Loucy (cell line): ENCODE data around the gene MTRF1L.
"Not testable (repeated sequence)": the region's sequence is repeated elsewhere in the genome, so short reads cannot be mapped to it uniquely, and the experiment has no call there.

ENCODE experiments used
- H2AFZ ChIP-seq: fragments of 200-600 bp; sonication (generic); 2 replicates; pipeline ENCODE4 v1.6.0; 2016; ENCODE audit warnings: antibody characterized with exemption, mild to moderate bottlenecking, low read length, moderate library complexity
- H3F3A ChIP-seq: fragments of 200-600 bp; 2 replicates; pipeline ENCODE4 v1.6.0; 2016; ENCODE audit warnings: antibody characterized with exemption, low read depth, mild to moderate bottlenecking
- H3K27me3 ChIP-seq: fragments of 200-600 bp; sonication (generic); 2 replicates; pipeline ENCODE4 v1.6.1; 2014; ENCODE audit warnings: low read length, mild to moderate bottlenecking; ENCODE audit not compliant: insufficient read depth, poor library complexity, severe bottlenecking
- H3K36me3 ChIP-seq: fragments of 200-600 bp; sonication (generic); 2 replicates; pipeline ENCODE4 v1.6.1; 2016; ENCODE audit warnings: low read length; ENCODE audit not compliant: insufficient read depth
- H3K4me1 ChIP-seq: fragments of 200-600 bp; sonication (generic); 2 replicates; pipeline ENCODE4 v1.5.1; 2014; ENCODE audit warnings: low read length, mild to moderate bottlenecking; ENCODE audit not compliant: insufficient read depth, poor library complexity, severe bottlenecking
- H3K4me2 ChIP-seq: fragments of 200-600 bp; sonication (generic); 2 replicates; pipeline ENCODE4 v1.6.0; 2014; ENCODE audit warnings: antibody characterized with exemption, low read length, low read depth, mild to moderate bottlenecking; ENCODE audit not compliant: poor library complexity, severe bottlenecking
- H3K4me3 ChIP-seq: fragments of 200-600 bp; sonication (generic); 2 replicates; pipeline ENCODE4 v1.5.1; 2014; ENCODE audit warnings: low read length, mild to moderate bottlenecking, mixed read lengths; ENCODE audit not compliant: poor library complexity, severe bottlenecking
- H3K79me2 ChIP-seq: fragments of 200-600 bp; sonication (generic); 2 replicates; pipeline ENCODE4 v1.6.1; 2014; ENCODE audit warnings: low read length; ENCODE audit not compliant: insufficient read depth
- H3K9ac ChIP-seq: fragments of 200-600 bp; sonication (generic); 2 replicates; pipeline ENCODE4 v1.6.0; 2014; ENCODE audit warnings: mild to moderate bottlenecking, low read depth, low read length, moderate library complexity; ENCODE audit not compliant: poor library complexity, severe bottlenecking
- H3K9me2 ChIP-seq: fragments of 200-600 bp; sonication (generic); replicated peaks from 2 replicates; pipeline ENCODE4 v1.6.1; 2016; ENCODE audit warnings: low read depth, low read length, mixed read lengths
- H3K9me3 ChIP-seq: fragments of 200-600 bp; sonication (generic); 2 replicates; pipeline ENCODE4 v1.6.1; 2014; ENCODE audit warnings: mild to moderate bottlenecking, antibody characterized with exemption, low read length, low read depth; ENCODE audit not compliant: insufficient read depth
- H4K20me1 ChIP-seq: fragments of 200-600 bp; sonication (generic); 2 replicates; pipeline ENCODE4 v1.6.0; 2014; ENCODE audit warnings: antibody characterized with exemption, low read length, mild to moderate bottlenecking; ENCODE audit not compliant: insufficient read depth, poor library complexity, severe bottlenecking
- CTCF ChIP-seq: fragments of 200-600 bp; sonication (generic); conservative IDR thresholded peaks from 2 replicates; pipeline ENCODE4 v1.5.1; 2014; ENCODE audit warnings: mild to moderate bottlenecking, antibody characterized with exemption, low read length
- EZH2phosphoT487 ChIP-seq: fragments of 200-600 bp; IDR thresholded peaks from 2 replicates; pipeline ENCODE4 v1.6.1; 2018; ENCODE audit warnings: antibody characterized with exemption, mild to moderate bottlenecking, moderate library complexity, borderline replicate concordance

Gene MTRF1L

GRCh38 chr6:152969688-152970418 is 32.7 kb downstream of the MTRF1L start:
- H2AFZ ChIP-seq, result no peak overlapping the region
- H3K4me1 ChIP-seq, result peaks cover 16% of the 10 kb centered on the region
- H3K79me2 ChIP-seq, result peaks cover 41% of the 10 kb centered on the region
- H3K9ac ChIP-seq, result no peak overlapping the region
- no peaks in the 10 kb centered on the region for H3K27me3 ChIP-seq
- H3F3A ChIP-seq, result peaks cover 8% of the 10 kb centered on the region; the same call in 1 of the 2 replicates
- H4K20me1 ChIP-seq, result peaks cover 42% of the 10 kb centered on the region
- no peak overlapping the region for H3K4me3 ChIP-seq
- peaks cover 56% of the 10 kb centered on the region for H3K36me3 ChIP-seq
- H3K9me2 ChIP-seq, result no peaks in the 10 kb centered on the region
- no peaks in the 10 kb centered on the region for H3K9me3 ChIP-seq
- TF ChIP-seq EZH2phosphoT487, result no peak
- TF ChIP-seq CTCF, result no peak
- H3K4me2 ChIP-seq, result no peak overlapping the region

GRCh38 chr6:152966168-152966894 is 36.2 kb downstream of the MTRF1L start:
- not testable (repeated sequence) for H3F3A ChIP-seq, H3K4me2 ChIP-seq, H3K27me3 ChIP-seq, H3K9ac ChIP-seq, H3K9me3 ChIP-seq, H3K79me2 ChIP-seq, H3K4me3 ChIP-seq, H4K20me1 ChIP-seq, H3K4me1 ChIP-seq, H3K9me2 ChIP-seq, H2AFZ ChIP-seq
- H3K36me3 ChIP-seq, result peaks cover 21% of the 10 kb centered on the region

GRCh38 chr6:152959333-152959732 is 43.2 kb downstream of the MTRF1L start:
- no peak overlapping the region for H2AFZ ChIP-seq
- no peaks in the 10 kb centered on the region for H3K27me3 ChIP-seq
- H3K9ac ChIP-seq, result no peak overlapping the region
- H3F3A ChIP-seq, result no peaks in the 10 kb centered on the region
- TF ChIP-seq EZH2phosphoT487 (no peak), CTCF (no peak)
- no peaks in the 10 kb centered on the region for H4K20me1 ChIP-seq
- no peaks in the 10 kb centered on the region for H3K79me2 ChIP-seq
- H3K4me2 ChIP-seq, result no peak overlapping the region
- H3K36me3 ChIP-seq, result no peaks in the 10 kb centered on the region
- H3K4me3 ChIP-seq, result no peak overlapping the region
- no peaks in the 10 kb centered on the region for H3K9me2 ChIP-seq
- H3K9me3 ChIP-seq, result no peaks in the 10 kb centered on the region
- no peaks in the 10 kb centered on the region for H3K4me1 ChIP-seq
